Liver (tissue), 9 donors: Measurements from ENCODE around the gene METTL3. TPM values are rescaled to one million over a fixed set of nuclear protein-coding genes. Genes with fewer than 3 reads are reported as not detected.

Source experiments
- DNase-seq: peaks from one replicate; pipeline ENCODE4 v3.0.0-alpha.2; 2017; ENCODE audit warnings: low spot score
- H3K27ac ChIP-seq, 2 donors: one replicate each; pipeline ENCODE4 v1.7.0; 2013; ENCODE audit warnings: inconsistent platforms in 2 of 2, low read length in 2 of 2, control low read depth in 1 of 2, low read depth in 1 of 2, mild to moderate bottlenecking in 1 of 2
- H3K27me3 ChIP-seq, 4 donors: one replicate each; pipeline versions ENCODE4 v1.6.1 to v1.7.0; 2013; ENCODE audit warnings: low read length in 3 of 4, inconsistent platforms in 1 of 4, mild to moderate bottlenecking in 1 of 4, moderate library complexity in 1 of 4; ENCODE audit not compliant: control insufficient read depth in 4 of 4, insufficient read depth in 4 of 4
- H3K36me3 ChIP-seq, 4 donors: one replicate each; pipeline versions ENCODE4 v1.6.1 to v1.7.0; 2013; ENCODE audit warnings: low read length in 3 of 4, mild to moderate bottlenecking in 3 of 4, low read depth in 1 of 4, moderate library complexity in 1 of 4; ENCODE audit not compliant: control insufficient read depth in 4 of 4, insufficient read depth in 3 of 4
- H3K4me1 ChIP-seq, 4 donors: one replicate each; pipeline versions ENCODE4 v1.6.1 to v1.7.0; 2013; ENCODE audit warnings: low read length in 3 of 4, mild to moderate bottlenecking in 3 of 4, moderate library complexity in 1 of 4; ENCODE audit not compliant: control insufficient read depth in 4 of 4, insufficient read depth in 4 of 4
- H3K4me3 ChIP-seq, 3 donors: one replicate each; pipeline versions ENCODE4 v1.6.1 to v1.7.0; 2013; ENCODE audit warnings: low read length in 3 of 3, control low read depth in 1 of 3, low read depth in 1 of 3, mild to moderate bottlenecking in 1 of 3
- H3K9ac ChIP-seq, 2 donors: one replicate each; pipeline ENCODE4 v1.7.0; 2013; ENCODE audit warnings: low read length in 2 of 2, mild to moderate bottlenecking in 2 of 2, moderate library complexity in 2 of 2, control low read depth in 1 of 2, low read depth in 1 of 2
- H3K9me3 ChIP-seq, 4 donors: one replicate each; pipeline versions ENCODE4 v1.6.1 to v1.7.0; 2013; ENCODE audit warnings: low read length in 3 of 4; ENCODE audit not compliant: control insufficient read depth in 4 of 4
- ATF3 ChIP-seq: IDR thresholded peaks from 2 replicates; pipeline ENCODE4 v1.6.1; 2016; ENCODE audit warnings: antibody characterized with exemption
- CTCF ChIP-seq: fragments of 150-350 bp; IDR thresholded peaks from 2 replicates; pipeline ENCODE4 v1.5.1; 2017; ENCODE audit warnings: improper control_type of control experiment, low read depth, low read length; ENCODE audit not compliant: missing input control
- EGR1 ChIP-seq, 2 donors: IDR thresholded peaks; 2 replicates each; pipeline ENCODE4 v1.6.1; 2016 to 2018; ENCODE audit warnings: antibody characterized with exemption in 2 of 2, low read depth in 2 of 2
- FOXA1 ChIP-seq: IDR thresholded peaks from 2 replicates; pipeline ENCODE4 v1.6.1; 2016; ENCODE audit warnings: antibody characterized with exemption
- FOXA2 ChIP-seq: IDR thresholded peaks from 2 replicates; pipeline ENCODE4 v1.6.1; 2016; ENCODE audit warnings: antibody characterized with exemption
- GABPA ChIP-seq, 2 donors: IDR thresholded peaks in 1 of 2; conservative IDR thresholded peaks in 1 of 2; 2 replicates each; pipeline ENCODE4 v1.6.1; 2016; ENCODE audit warnings: antibody characterized with exemption in 2 of 2, mild to moderate bottlenecking in 1 of 2, moderate library complexity in 1 of 2
- HNF4A ChIP-seq, 2 donors: conservative IDR thresholded peaks; 2 replicates each; pipeline ENCODE4 v1.6.1; 2016; ENCODE audit warnings: antibody characterized with exemption in 2 of 2, mild to moderate bottlenecking in 2 of 2
- HNF4G ChIP-seq: IDR thresholded peaks from 2 replicates; pipeline ENCODE4 v1.6.1; 2016; ENCODE audit warnings: antibody characterized with exemption
- JUND ChIP-seq, 2 donors: IDR thresholded peaks; 2 replicates each; pipeline ENCODE4 v1.6.1; 2016; ENCODE audit warnings: antibody characterized with exemption in 2 of 2
- NR2F2 ChIP-seq: IDR thresholded peaks from 2 replicates; pipeline ENCODE4 v1.6.1; 2016; ENCODE audit warnings: antibody characterized with exemption
- RAD21 ChIP-seq, 2 donors: IDR thresholded peaks; 2 replicates each; pipeline ENCODE4 v1.6.1; 2016; ENCODE audit warnings: antibody characterized with exemption in 2 of 2, mild to moderate bottlenecking in 2 of 2
- REST ChIP-seq: IDR thresholded peaks from 2 replicates; pipeline ENCODE4 v1.6.1; 2016; ENCODE audit warnings: antibody characterized with exemption, mild to moderate bottlenecking
- RXRA ChIP-seq, 2 donors: IDR thresholded peaks; 2 replicates each; pipeline ENCODE4 v1.6.1; 2017 to 2018; ENCODE audit warnings: antibody characterized with exemption in 2 of 2, mild to moderate bottlenecking in 1 of 2
- SP1 ChIP-seq: IDR thresholded peaks from 2 replicates; pipeline ENCODE4 v1.6.1; 2018; ENCODE audit warnings: antibody characterized with exemption, mild to moderate bottlenecking
- TAF1 ChIP-seq: conservative IDR thresholded peaks from 2 replicates; pipeline ENCODE4 v1.6.1; 2016; ENCODE audit warnings: antibody characterized with exemption, mild to moderate bottlenecking
- YY1 ChIP-seq: IDR thresholded peaks from 2 replicates; pipeline ENCODE4 v1.6.1; 2016; ENCODE audit warnings: antibody characterized with exemption, mild to moderate bottlenecking
- ZBTB33 ChIP-seq: IDR thresholded peaks from 2 replicates; pipeline ENCODE4 v1.6.1; 2016; ENCODE audit warnings: antibody characterized with exemption
- WGBS: extraction: QIAGEN DNeasy Blood & Tissue Kit; methylation state at CpG from one replicate; pipeline ENCODE4 v1.1.7; 2013; 5-methylcytosine and 5-hydroxymethylcytosine counted together
- polyA plus RNA-seq, 2 donors: library from polyadenylated mRNA; stranded (reverse) in 1 of 2; unstranded in 1 of 2; fragments of 200-250 nt in 1 of 2; fragments of >200 nt in 1 of 2; fragmentation: Nextera tagmentation in 1 of 2; extraction: Ambion mirVana in 1 of 2; gene quantifications; one replicate each; pipeline versions ENCODE4 v1.2.1 to v1.2.3, GENCODE V29; 2013 to 2015
- total RNA-seq, 2 donors: library from RNA; depleted of rRNA; stranded (reverse); fragments of >200 nt; gene quantifications; one replicate each; pipeline ENCODE4 v1.2.3, GENCODE V29; 2014
- donor health status: healthy.
- donor health status: healthy.
- donor health status: healthy.
- donor health status: healthy.
- donor health status: healthy.

METTL3 gene
- total and polyA plus RNA-seq, 4 donors, result 10.5 to 50.8 (median 24.9) TPM

- peaks cover 0 to 5% (median 2%) of the 10 kb centered on the region in 4 donors for H3K4me1 ChIP-seq
- no peak overlapping the region for H3K4me3 ChIP-seq
- H3K9ac ChIP-seq, result no peak overlapping the region
- no peaks in the 10 kb centered on the region for H3K27me3 ChIP-seq
- DNase-seq, result no peak
- no peak overlapping the region for H3K27ac ChIP-seq
- H3K36me3 ChIP-seq, result no peaks in the 10 kb centered on the region
- 91% methylated on average over 18 of the region's 18 CpGs for WGBS
- TF ChIP-seq SP1 (no peak), FOXA2 (no peak), ZBTB33 (no peak), JUND (IDR thresholded peaks at IDR 0.05) (no peak), HNF4G (no peak), RXRA (IDR thresholded peaks at IDR 0.05) (no peak), GABPA (IDR thresholded peaks at IDR 0.05 in 1 of 2, conservative IDR thresholded peaks at IDR 0.05 in 1 of 2) (no peak), NR2F2 (no peak), RAD21 (IDR thresholded peaks at IDR 0.05) (no peak), REST (no peak), EGR1 (IDR thresholded peaks at IDR 0.05; ENCODE audit: low read depth in 2 of 2) (no peak), HNF4A (conservative IDR thresholded peaks at IDR 0.05) (no peak), FOXA1 (no peak), CTCF (no peak)
- H3K9me3 ChIP-seq, result no peaks in the 10 kb centered on the region
These were observed 13.7 kb upstream of the METTL3 start for GRCh38 chr14:21524575-21525490.

GRCh38 chr14:21523203-21523602 is 12.1 kb upstream of the METTL3 start:
- no peaks in the 10 kb centered on the region for H3K36me3 ChIP-seq
- H3K9ac ChIP-seq, result no peak overlapping the region
- 89% methylated on average over 7 of the region's 7 CpGs for WGBS
- no peak overlapping the region for H3K27ac ChIP-seq
- no peak for DNase-seq
- H3K9me3 ChIP-seq, result no peaks in the 10 kb centered on the region
- no peak overlapping the region for H3K4me3 ChIP-seq
- peaks cover 0 to 5% (median 2%) of the 10 kb centered on the region in 4 donors for H3K4me1 ChIP-seq
- no peaks in the 10 kb centered on the region for H3K27me3 ChIP-seq
- TF ChIP-seq ATF3 (no peak), HNF4G (no peak), NR2F2 (no peak), GABPA (IDR thresholded peaks at IDR 0.05 in 1 of 2, conservative IDR thresholded peaks at IDR 0.05 in 1 of 2) (no peak), TAF1 (no peak), EGR1 (IDR thresholded peaks at IDR 0.05; ENCODE audit: low read depth in 2 of 2) (no peak), YY1 (no peak), RXRA (IDR thresholded peaks at IDR 0.05) (no peak), FOXA2 (no peak), CTCF (no peak), SP1 (no peak), ZBTB33 (no peak)
